Endothelial cell (in vitro differentiated cells): ENCODE data around the gene MGAT5. TPM values are rescaled to one million over a fixed set of nuclear protein-coding genes. Genes with fewer than 3 reads are reported as not detected.

Experiments used
- DNase-seq: peaks from one replicate; pipeline ENCODE4 v3.0.0; 2021; ENCODE audit warnings: low spot score
- H3K27ac Mint-ChIP-seq: one replicate; pipeline ENCODE4 v1.8.0; 2021; ENCODE audit warnings: mixed read lengths, inconsistent platforms; ENCODE audit not compliant: unreplicated experiment
- H3K27me3 Mint-ChIP-seq: one replicate; pipeline ENCODE4 v1.8.0; 2021; ENCODE audit warnings: mild to moderate bottlenecking, moderate library complexity, mixed read lengths, inconsistent platforms; ENCODE audit not compliant: unreplicated experiment
- H3K36me3 Mint-ChIP-seq: one replicate; pipeline ENCODE4 v1.8.0; 2021; ENCODE audit warnings: mild to moderate bottlenecking, low read depth, mixed read lengths, inconsistent platforms; ENCODE audit not compliant: unreplicated experiment
- H3K4me1 Mint-ChIP-seq: one replicate; pipeline ENCODE4 v1.8.0; 2021; ENCODE audit warnings: mild to moderate bottlenecking, mixed read lengths, inconsistent platforms; ENCODE audit not compliant: unreplicated experiment
- H3K4me3 Mint-ChIP-seq: one replicate; pipeline ENCODE4 v1.8.0; 2021; ENCODE audit warnings: mild to moderate bottlenecking, mixed read lengths, inconsistent platforms; ENCODE audit not compliant: unreplicated experiment
- H3K9me3 Mint-ChIP-seq: one replicate; pipeline ENCODE4 v1.8.0; 2021; ENCODE audit warnings: mixed read lengths, inconsistent platforms; ENCODE audit not compliant: unreplicated experiment
- CTCF ChIP-seq: fragments of 200-600 bp; sonication (generic); IDR thresholded peaks from one replicate; pipeline ENCODE4 v1.5.0; 2021; ENCODE audit warnings: antibody characterized with exemption; ENCODE audit not compliant: unreplicated experiment
- total RNA-seq: library from RNA; stranded (reverse); fragmentation: NEBNext Ultra II Directional; extraction: Animal tissue kit (Norgen Biotek cat#: 25700); gene quantifications from one replicate; pipeline ENCODE4 v1.2.1, GENCODE V29; 2021; ENCODE audit not compliant: unreplicated experiment

Gene MGAT5
- total RNA-seq, 1 donor from 2014 or later, result 124 TPM

GRCh38 chr2:134367213-134367612 is 113.3 kb downstream of the MGAT5 start:
- H3K36me3 Mint-ChIP-seq, result peaks cover 36% of the 10 kb centered on the region
- H3K4me3 Mint-ChIP-seq, result no peak overlapping the region
- H3K4me1 Mint-ChIP-seq, result peaks cover 11% of the 10 kb centered on the region
- no peak overlapping the region for H3K27ac Mint-ChIP-seq
- no peak for TF ChIP-seq CTCF
- peaks cover 4% of the 10 kb centered on the region for H3K27me3 Mint-ChIP-seq
- no peaks in the 10 kb centered on the region for H3K9me3 Mint-ChIP-seq
- no peak for DNase-seq

GRCh38 chr2:134368009-134368817 is 114.3 kb downstream of the MGAT5 start:
- Mint-ChIP-seq H3K9me3 (no peaks in the 10 kb centered on the region), H3K4me1 (peaks cover 14% of the 10 kb centered on the region), H3K27ac (no peak overlapping the region), H3K36me3 (peaks cover 35% of the 10 kb centered on the region), H3K27me3 (peaks cover 6% of the 10 kb centered on the region), H3K4me3 (no peak overlapping the region)
- DNase-seq, result no peak
- no peak for TF ChIP-seq CTCF

GRCh38 chr2:134369220-134369902 is 115.5 kb downstream of the MGAT5 start:
- Mint-ChIP-seq H3K9me3 (no peaks in the 10 kb centered on the region), H3K4me3 (no peak overlapping the region), H3K27ac (no peak overlapping the region), H3K4me1 (peaks cover 14% of the 10 kb centered on the region), H3K36me3 (peaks cover 29% of the 10 kb centered on the region), H3K27me3 (peaks cover 6% of the 10 kb centered on the region)
- no peak for DNase-seq
- TF ChIP-seq CTCF, result no peak

GRCh38 chr2:134370655-134371445 is 117.0 kb downstream of the MGAT5 start:
- peaks cover 2% of the 10 kb centered on the region for H3K27me3 Mint-ChIP-seq
- H3K9me3 Mint-ChIP-seq, result no peaks in the 10 kb centered on the region
- peaks cover 26% of the 10 kb centered on the region for H3K36me3 Mint-ChIP-seq
- no peak for TF ChIP-seq CTCF
- H3K4me3 Mint-ChIP-seq, result no peak overlapping the region
- no peak overlapping the region for H3K27ac Mint-ChIP-seq
- no peak for DNase-seq
- peaks cover 10% of the 10 kb centered on the region for H3K4me1 Mint-ChIP-seq
